SK-N-SH (cell line): ENCODE results near the gene DYNLRB1.

ENCODE experiments used
- FOXM1 ChIP-seq: IDR thresholded peaks from 2 replicates; pipeline ENCODE4 v1.4.0; 2012; ENCODE audit warnings: low read depth, mild to moderate bottlenecking
- TF ChIP-seq, protein P1 (sequence below): fragments of 200-600 bp; sonication (generic); IDR thresholded peaks from 2 replicates; pipeline ENCODE4 v1.6.1; 2017; ENCODE audit warnings: antibody characterized with exemption, mild to moderate bottlenecking, moderate library complexity

DNA sequence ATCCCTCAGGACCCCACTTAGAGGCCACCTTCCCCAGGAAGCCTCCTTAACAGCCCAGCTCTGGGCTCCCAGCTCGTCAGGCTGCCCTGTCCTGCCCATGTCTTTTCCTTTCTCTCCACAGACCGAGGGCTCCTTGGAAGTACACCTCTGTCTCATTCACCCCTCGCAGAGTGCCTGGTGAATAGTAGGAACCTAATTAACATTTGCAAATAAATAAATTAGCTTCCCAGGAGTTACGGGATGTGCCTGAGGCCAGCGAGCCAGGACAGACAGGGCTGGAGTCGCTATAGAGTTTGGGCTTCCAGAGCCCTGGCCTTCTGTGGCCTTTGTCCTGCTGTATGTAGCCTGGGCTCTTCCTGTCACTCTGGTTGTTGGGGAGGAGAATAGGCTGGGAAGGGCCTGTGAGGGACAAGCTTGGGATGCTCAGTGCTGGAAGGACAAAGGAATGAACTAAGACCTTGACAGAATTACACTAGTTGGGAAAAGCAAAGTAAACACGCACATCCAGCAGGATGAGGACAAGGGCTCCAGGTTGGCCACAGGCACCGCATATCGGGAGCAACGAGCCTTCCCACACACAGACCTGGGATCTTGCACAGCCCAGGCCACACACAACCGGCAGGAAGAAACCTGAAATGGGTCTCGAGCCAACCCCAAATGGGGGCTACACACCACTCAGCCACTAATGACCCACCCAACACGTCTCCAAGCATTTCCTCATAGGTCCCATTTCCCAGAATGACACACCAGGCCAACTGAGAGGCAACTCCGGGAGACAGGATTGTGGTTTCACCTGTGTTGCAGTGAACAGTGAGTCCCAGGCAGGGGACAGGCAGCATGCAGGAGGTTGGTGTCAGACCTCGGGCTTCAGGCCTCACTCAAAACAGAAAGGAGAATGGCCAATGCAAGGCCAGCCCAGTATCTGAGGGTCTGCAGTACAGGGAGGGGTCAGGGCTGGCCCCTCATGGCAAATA is 52.0 kb downstream of the DYNLRB1 start:
- TF ChIP-seq, protein P1, sequence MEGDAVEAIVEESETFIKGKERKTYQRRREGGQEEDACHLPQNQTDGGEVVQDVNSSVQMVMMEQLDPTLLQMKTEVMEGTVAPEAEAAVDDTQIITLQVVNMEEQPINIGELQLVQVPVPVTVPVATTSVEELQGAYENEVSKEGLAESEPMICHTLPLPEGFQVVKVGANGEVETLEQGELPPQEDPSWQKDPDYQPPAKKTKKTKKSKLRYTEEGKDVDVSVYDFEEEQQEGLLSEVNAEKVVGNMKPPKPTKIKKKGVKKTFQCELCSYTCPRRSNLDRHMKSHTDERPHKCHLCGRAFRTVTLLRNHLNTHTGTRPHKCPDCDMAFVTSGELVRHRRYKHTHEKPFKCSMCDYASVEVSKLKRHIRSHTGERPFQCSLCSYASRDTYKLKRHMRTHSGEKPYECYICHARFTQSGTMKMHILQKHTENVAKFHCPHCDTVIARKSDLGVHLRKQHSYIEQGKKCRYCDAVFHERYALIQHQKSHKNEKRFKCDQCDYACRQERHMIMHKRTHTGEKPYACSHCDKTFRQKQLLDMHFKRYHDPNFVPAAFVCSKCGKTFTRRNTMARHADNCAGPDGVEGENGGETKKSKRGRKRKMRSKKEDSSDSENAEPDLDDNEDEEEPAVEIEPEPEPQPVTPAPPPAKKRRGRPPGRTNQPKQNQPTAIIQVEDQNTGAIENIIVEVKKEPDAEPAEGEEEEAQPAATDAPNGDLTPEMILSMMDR, result no peak
- TF ChIP-seq FOXM1, result no peak
